ENCODE measurements around the gene ARSI. TPM values are rescaled to one million over a fixed set of nuclear protein-coding genes. Genes with fewer than 3 reads are reported as not detected.
A peak's percentile ranks its signal among the peaks of the same experiment; 100 is the strongest.

The ARSI gene
- total RNA-seq, 1 donor from 2014 or later: 0.51 TPM

- TF ChIP-seq, protein P1, sequence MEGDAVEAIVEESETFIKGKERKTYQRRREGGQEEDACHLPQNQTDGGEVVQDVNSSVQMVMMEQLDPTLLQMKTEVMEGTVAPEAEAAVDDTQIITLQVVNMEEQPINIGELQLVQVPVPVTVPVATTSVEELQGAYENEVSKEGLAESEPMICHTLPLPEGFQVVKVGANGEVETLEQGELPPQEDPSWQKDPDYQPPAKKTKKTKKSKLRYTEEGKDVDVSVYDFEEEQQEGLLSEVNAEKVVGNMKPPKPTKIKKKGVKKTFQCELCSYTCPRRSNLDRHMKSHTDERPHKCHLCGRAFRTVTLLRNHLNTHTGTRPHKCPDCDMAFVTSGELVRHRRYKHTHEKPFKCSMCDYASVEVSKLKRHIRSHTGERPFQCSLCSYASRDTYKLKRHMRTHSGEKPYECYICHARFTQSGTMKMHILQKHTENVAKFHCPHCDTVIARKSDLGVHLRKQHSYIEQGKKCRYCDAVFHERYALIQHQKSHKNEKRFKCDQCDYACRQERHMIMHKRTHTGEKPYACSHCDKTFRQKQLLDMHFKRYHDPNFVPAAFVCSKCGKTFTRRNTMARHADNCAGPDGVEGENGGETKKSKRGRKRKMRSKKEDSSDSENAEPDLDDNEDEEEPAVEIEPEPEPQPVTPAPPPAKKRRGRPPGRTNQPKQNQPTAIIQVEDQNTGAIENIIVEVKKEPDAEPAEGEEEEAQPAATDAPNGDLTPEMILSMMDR (conservative IDR thresholded peaks at IDR 0.05): no peak
- H3K4me1 Mint-ChIP-seq: peaks cover 49% of the 10 kb centered on the region
- no peak overlapping the region for H3K27ac Mint-ChIP-seq (ENCODE audit: unreplicated experiment)
- H3K4me3 Mint-ChIP-seq: no peak overlapping the region
- H3K36me3 Mint-ChIP-seq (ENCODE audit: low read depth): no peaks in the 10 kb centered on the region
- H3K9me3 Mint-ChIP-seq: no peaks in the 10 kb centered on the region
- peaks cover 12% of the 10 kb centered on the region for H3K27me3 Mint-ChIP-seq (ENCODE audit: low read depth)
- DNase-seq (ENCODE audit: low read depth, low spot score): no peak
Measured at GRCh38 chr5:150257424-150257823, 45.3 kb downstream of the ARSI start.

GRCh38 chr5:150256410-150257064 is 46.2 kb downstream of the ARSI start:
- TF ChIP-seq, protein P1 (conservative IDR thresholded peaks at IDR 0.05): peak; percentile 26
- H3K27me3 Mint-ChIP-seq (ENCODE audit: low read depth): peaks cover 10% of the 10 kb centered on the region
- H3K4me1 Mint-ChIP-seq: peaks cover 49% of the 10 kb centered on the region
- no peaks in the 10 kb centered on the region for H3K36me3 Mint-ChIP-seq (ENCODE audit: low read depth)
- no peak for DNase-seq (ENCODE audit: low read depth, low spot score)
- no peaks in the 10 kb centered on the region for H3K9me3 Mint-ChIP-seq
- no peak overlapping the region for H3K4me3 Mint-ChIP-seq
- H3K27ac Mint-ChIP-seq (ENCODE audit: unreplicated experiment): no peak overlapping the region

- TF ChIP-seq, protein P1 (conservative IDR thresholded peaks at IDR 0.05): no peak
- no peak overlapping the region for H3K27ac Mint-ChIP-seq (ENCODE audit: unreplicated experiment)
- H3K4me1 Mint-ChIP-seq: peaks cover 49% of the 10 kb centered on the region
- no peak for DNase-seq (ENCODE audit: low read depth, low spot score)
- H3K9me3 Mint-ChIP-seq: no peaks in the 10 kb centered on the region
- peak overlapping the region; percentile 31 for H3K4me3 Mint-ChIP-seq
- no peaks in the 10 kb centered on the region for H3K36me3 Mint-ChIP-seq (ENCODE audit: low read depth)
- peaks cover 13% of the 10 kb centered on the region for H3K27me3 Mint-ChIP-seq (ENCODE audit: low read depth)
Measured at GRCh38 chr5:150255659-150256409, 46.9 kb downstream of the ARSI start.

- peak overlapping the region; percentile 37 for H3K27ac Mint-ChIP-seq (ENCODE audit: unreplicated experiment)
- TF ChIP-seq, protein P1 (conservative IDR thresholded peaks at IDR 0.05): no peak
- H3K4me1 Mint-ChIP-seq: peaks cover 49% of the 10 kb centered on the region
- H3K9me3 Mint-ChIP-seq: no peaks in the 10 kb centered on the region
- peaks cover 16% of the 10 kb centered on the region for H3K27me3 Mint-ChIP-seq (ENCODE audit: low read depth)
- DNase-seq (ENCODE audit: low read depth, low spot score): no peak
- H3K36me3 Mint-ChIP-seq (ENCODE audit: low read depth): no peaks in the 10 kb centered on the region
- H3K4me3 Mint-ChIP-seq: no peak overlapping the region
Measured at GRCh38 chr5:150254774-150255173, 47.9 kb downstream of the ARSI start.

GRCh38 chr5:150254363-150254762 is 48.3 kb downstream of the ARSI start:
- TF ChIP-seq, protein P1 (conservative IDR thresholded peaks at IDR 0.05): no peak
- Mint-ChIP-seq H3K27me3 (ENCODE audit: low read depth) (peaks cover 18% of the 10 kb centered on the region), H3K4me1 (peaks cover 49% of the 10 kb centered on the region), H3K36me3 (ENCODE audit: low read depth) (no peaks in the 10 kb centered on the region), H3K4me3 (no peak overlapping the region), H3K9me3 (no peaks in the 10 kb centered on the region), H3K27ac (ENCODE audit: unreplicated experiment) (no peak overlapping the region)
- DNase-seq (ENCODE audit: low read depth, low spot score): no peak
